RWPE1 (cell line): ENCODE results near the gene ZNF445.
A peak's percentile ranks its signal among the peaks of the same experiment; 100 is the strongest.

ENCODE experiments used
- CTCF ChIA-PET: fragments of 350-600 bp; sonication (Branson Sonifier 250); formaldehyde crosslinking; extraction: SDS; loops from one replicate; lab custom pipeline; 2021; lab: Yijun Ruan, JAX
- POLR2A ChIA-PET: fragments of 400-600 bp; formaldehyde crosslinking; extraction: SDS; loops from one replicate; lab custom pipeline; 2020; ENCODE audit warnings: antibody characterized with exemption; ENCODE audit not compliant: low non-redundant PET; lab: Yijun Ruan, JAX
- DNase-seq: peaks from one replicate; pipeline ENCODE4 v3.0.0; 2012; ENCODE audit warnings: low spot score
- H3K27ac ChIP-seq: fragments of 450-650 bp; 2 replicates; pipeline ENCODE4 v1.5.1; 2017
- TF ChIP-seq, protein P1 (sequence below): fragments of 450-650 bp; conservative IDR thresholded peaks from 2 replicates; pipeline ENCODE4 v1.5.1; 2017; ENCODE audit warnings: low read depth, mild to moderate bottlenecking

Gene ZNF445

DNA sequence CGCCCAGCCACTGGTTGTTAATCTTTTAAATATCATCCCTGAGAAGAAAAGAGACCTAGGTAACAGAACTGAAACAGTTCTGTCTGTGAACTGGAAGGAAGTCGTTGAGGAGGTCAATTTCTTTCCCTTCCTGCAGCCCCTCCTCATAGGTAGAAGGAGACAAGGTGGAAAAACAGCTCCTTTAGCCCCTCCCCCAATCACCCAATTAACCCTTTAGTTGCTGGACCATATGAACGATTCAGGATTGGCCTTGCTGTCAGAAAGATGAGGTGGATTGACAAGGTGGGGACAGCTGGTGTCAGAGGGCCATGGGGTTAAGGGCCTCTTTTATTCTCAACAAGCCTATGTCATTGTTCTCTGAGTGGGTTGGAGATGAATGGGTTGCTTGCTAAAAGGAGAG is 36.0 kb upstream of the ZNF445 start:
- CTCF ChIA-PET: interaction anchor here (0.6 kb wide), 1 partner anchor 33 kb away, joined by 3 read pairs; no protein-coding TSS in a partner anchor
- POLR2A ChIA-PET: no interaction called here
- DNase-seq: no peak
- TF ChIP-seq, protein P1, sequence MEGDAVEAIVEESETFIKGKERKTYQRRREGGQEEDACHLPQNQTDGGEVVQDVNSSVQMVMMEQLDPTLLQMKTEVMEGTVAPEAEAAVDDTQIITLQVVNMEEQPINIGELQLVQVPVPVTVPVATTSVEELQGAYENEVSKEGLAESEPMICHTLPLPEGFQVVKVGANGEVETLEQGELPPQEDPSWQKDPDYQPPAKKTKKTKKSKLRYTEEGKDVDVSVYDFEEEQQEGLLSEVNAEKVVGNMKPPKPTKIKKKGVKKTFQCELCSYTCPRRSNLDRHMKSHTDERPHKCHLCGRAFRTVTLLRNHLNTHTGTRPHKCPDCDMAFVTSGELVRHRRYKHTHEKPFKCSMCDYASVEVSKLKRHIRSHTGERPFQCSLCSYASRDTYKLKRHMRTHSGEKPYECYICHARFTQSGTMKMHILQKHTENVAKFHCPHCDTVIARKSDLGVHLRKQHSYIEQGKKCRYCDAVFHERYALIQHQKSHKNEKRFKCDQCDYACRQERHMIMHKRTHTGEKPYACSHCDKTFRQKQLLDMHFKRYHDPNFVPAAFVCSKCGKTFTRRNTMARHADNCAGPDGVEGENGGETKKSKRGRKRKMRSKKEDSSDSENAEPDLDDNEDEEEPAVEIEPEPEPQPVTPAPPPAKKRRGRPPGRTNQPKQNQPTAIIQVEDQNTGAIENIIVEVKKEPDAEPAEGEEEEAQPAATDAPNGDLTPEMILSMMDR: no peak
- H3K27ac ChIP-seq: no peak overlapping the region

DNA sequence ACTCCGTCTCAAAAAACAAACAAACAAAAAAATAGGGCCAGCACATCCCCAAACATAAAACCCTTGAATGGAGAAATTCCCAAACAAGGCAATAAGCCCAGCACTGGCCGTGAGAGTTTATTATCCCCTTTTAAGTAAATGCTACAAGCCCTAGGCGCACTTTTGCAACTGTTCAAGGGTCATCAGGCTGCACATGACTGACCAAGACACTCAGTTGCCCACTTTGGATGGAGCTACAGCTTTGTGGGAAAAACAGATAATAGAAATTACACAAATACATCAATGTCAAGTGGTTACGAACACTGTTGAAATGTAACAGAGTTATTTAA is 33.7 kb upstream of the ZNF445 start:
- peak overlapping the region; percentile 87 for H3K27ac ChIP-seq
- ChIA-PET POLR2A (interaction anchor here (0.6 kb wide), 1 partner anchor 47 kb away, joined by 11 read pairs; no protein-coding TSS in a partner anchor), CTCF (interaction anchor here (0.6 kb wide), 1 partner anchor 131 kb away, joined by 3 read pairs; no protein-coding TSS in a partner anchor)
- DNase-seq: no peak
- TF ChIP-seq, protein P1: no peak

GRCh38 chr3:44510000-44510368 is 32.5 kb upstream of the ZNF445 start:
- H3K27ac ChIP-seq: peak overlapping the region; percentile 87
- CTCF ChIA-PET: no interaction called here
- DNase-seq: peak; percentile 5
- POLR2A ChIA-PET: no interaction called here
- TF ChIP-seq, protein P1: no peak

GRCh38 chr3:44509393-44509921 is 32.0 kb upstream of the ZNF445 start:
- ChIA-PET CTCF (no interaction called here), POLR2A (no interaction called here)
- TF ChIP-seq, protein P1: no peak
- H3K27ac ChIP-seq: no peak overlapping the region
- DNase-seq: no peak

GRCh38 chr3:44506961-44507360 is 29.5 kb upstream of the ZNF445 start:
- no peak overlapping the region for H3K27ac ChIP-seq
- ChIA-PET CTCF (no interaction called here), POLR2A (no interaction called here)
- no peak for DNase-seq
- TF ChIP-seq, protein P1: no peak

GRCh38 chr3:44506556-44506955 is 29.1 kb upstream of the ZNF445 start:
- CTCF ChIA-PET: no interaction called here
- POLR2A ChIA-PET: no interaction called here

More at GRCh38 chr3:44506556-44506955, 29.1 kb upstream of the ZNF445 start:
- no peak for DNase-seq
- TF ChIP-seq, protein P1: no peak
- H3K27ac ChIP-seq: no peak overlapping the region
